SH-SY5Y (cell line): ENCODE results near the gene PDLIM7.

Experiments used
- GATA2 ChIP-seq: IDR thresholded peaks from 2 replicates; pipeline ENCODE4 v1.6.1; 2011; ENCODE audit warnings: mild to moderate bottlenecking, low read depth, low read length
- GATA3 ChIP-seq: IDR thresholded peaks from 2 replicates; pipeline ENCODE4 v1.6.1; 2011; ENCODE audit warnings: low read depth, mild to moderate bottlenecking, low read length, moderate library complexity

Gene PDLIM7

GRCh38 chr5:177456591-177456964 is 40.8 kb downstream of the PDLIM7 start:
- TF ChIP-seq GATA3 (no peak), GATA2 (no peak)

DNA sequence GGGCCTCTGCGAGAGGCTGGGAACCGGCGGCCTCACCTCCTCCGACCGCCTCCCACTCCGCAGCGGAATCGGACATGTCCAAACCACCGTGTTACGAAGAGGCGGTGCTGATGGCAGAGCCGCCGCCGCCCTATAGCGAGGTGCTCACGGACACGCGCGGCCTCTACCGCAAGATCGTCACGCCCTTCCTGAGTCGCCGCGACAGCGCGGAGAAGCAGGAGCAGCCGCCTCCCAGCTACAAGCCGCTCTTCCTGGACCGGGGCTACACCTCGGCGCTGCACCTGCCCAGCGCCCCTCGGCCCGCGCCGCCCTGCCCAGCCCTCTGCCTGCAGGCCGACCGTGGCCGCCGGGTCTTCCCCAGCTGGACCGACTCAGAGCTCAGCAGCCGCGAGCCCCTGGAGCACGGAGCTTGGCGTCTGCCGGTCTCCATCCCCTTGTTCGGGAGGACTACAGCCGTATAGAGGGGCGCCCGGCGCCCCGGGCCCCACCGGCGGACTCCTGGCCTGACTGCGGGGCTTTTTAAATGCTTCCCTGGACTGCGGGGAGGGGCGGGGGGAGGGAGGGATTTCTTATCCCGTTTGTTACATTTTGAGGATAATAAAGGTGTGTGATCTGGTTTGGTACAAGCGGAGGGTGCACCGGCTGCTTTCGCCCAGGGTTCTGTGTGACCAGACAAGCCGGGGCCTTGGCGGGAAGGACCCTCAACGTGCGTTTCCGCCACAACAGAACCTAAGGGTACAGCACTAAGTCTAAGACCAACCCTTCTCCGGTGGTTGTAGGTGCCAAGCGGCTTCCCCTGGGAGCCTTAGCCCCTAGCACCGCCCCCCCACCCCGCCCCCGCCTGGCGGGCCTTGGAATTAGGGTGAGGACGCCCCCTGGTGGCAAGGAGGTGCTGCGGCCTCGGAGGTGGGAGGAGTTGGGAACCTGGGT is 41.5 kb downstream of the PDLIM7 start:
- TF ChIP-seq GATA3 (no peak), GATA2 (no peak)

- TF ChIP-seq GATA2 = no peak
These were observed 42.3 kb downstream of the PDLIM7 start for GRCh38 chr5:177455036-177455660.

GRCh38 chr5:177454397-177455035 is 42.9 kb downstream of the PDLIM7 start:
- TF ChIP-seq GATA2 (no peak; the same call in 1 of the 2 replicates), GATA3 (no peak)

- TF ChIP-seq GATA2 = no peak
These were observed 43.5 kb downstream of the PDLIM7 start for GRCh38 chr5:177453852-177454396.

DNA sequence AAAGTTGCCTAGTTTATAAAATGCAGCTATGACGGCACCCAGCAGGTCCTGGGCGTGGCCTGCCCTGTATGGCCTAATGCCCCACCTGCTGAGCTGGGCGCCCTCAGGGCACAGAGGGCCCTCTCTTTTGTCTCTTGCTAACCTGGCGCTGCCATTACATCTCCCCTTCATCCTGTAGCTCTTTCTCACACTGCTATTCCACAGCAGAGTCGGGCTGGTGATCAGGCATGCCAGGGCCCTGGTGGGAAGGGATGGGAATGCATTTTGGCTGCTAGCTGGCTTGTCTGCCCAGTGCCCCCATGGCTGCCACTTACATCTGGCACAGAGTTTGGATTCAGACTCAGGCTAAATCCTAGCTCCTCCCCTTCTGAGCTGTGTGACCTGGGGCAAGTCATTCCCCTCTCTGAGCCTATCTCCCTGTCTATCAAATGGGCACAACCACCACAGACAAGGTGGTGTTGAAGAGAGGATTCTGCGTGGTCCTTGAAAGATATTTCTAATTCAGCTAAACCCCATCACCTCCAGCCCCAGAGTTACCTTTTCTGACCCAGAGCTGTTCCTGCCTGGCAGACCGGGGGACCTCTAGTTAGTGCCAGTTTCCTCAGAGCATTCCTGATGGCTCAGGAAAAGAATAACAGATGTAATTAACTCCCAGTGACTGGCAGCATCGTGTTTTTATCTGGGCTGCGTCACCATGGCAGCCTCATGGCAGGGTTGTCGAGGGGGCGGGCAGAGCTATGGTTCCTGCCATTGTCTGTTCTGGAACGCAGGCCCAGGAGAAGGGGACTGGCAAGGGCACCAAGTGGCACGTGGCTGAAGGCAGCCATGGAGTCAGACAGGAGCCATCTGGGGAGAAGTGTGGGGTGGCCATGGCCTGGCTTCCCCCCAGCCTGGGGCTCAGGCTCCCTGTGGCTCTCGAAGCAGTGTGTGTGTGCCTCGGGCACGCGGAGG is 44.4 kb downstream of the PDLIM7 start:
- TF ChIP-seq GATA3 (no peak), GATA2 (peak; percentile 30; the same call in 1 of the 2 replicates)

- TF ChIP-seq GATA2 (no peak), GATA3 (no peak)
These were observed 46.6 kb downstream of the PDLIM7 start for GRCh38 chr5:177450667-177451424.

DNA sequence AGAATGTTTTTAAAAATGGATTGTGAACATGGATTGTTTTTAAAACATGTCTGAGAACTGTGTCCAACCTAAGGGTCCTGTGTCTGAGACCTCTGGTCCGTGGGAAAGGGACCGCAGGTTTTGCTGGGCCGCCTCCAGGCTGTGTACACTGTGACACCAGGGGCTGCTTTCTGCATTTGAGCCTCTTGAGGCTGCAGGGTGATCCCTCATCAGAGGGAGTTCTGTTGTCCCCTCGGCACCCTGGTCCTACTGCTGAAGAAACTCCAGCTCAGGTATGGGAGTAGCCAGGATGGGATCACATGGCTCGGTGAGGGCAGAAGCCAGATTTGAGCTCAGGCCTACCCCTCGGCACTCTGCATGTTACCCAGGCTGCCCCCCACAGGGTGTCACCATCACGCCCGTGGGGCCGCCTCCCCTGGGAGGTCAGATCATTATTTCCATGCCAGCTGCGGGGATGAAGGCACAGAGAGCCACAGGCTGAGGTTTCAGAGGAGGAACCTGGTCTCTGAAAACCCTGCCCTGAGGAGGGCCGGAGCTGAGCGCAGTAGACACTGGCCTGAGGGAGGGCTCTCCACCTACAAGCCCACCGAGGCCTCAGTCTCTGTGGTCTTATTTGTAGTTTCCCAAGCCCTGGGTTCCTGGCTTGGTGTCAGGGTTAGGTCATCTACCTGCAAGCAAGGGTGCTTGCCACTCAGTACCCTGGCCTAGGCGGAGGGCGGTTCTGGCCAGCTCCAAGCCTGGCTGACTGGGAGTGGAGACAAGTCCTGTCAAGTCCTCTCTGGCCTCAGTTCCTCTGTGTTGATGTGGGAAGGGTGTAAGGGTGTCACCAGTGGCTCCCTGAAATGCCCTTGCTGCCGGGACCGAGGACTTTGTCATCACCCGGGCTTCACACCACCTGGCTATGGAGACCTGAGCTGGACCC is 48.0 kb downstream of the PDLIM7 start:
- TF ChIP-seq GATA3 (no peak), GATA2 (no peak)

GRCh38 chr5:177448244-177448950 is 49.0 kb downstream of the PDLIM7 start:
- TF ChIP-seq GATA2 (no peak), GATA3 (no peak)

- TF ChIP-seq GATA3 = no peak
- TF ChIP-seq GATA2 = no peak
These were observed 49.7 kb downstream of the PDLIM7 start for GRCh38 chr5:177447611-177448243.

DNA sequence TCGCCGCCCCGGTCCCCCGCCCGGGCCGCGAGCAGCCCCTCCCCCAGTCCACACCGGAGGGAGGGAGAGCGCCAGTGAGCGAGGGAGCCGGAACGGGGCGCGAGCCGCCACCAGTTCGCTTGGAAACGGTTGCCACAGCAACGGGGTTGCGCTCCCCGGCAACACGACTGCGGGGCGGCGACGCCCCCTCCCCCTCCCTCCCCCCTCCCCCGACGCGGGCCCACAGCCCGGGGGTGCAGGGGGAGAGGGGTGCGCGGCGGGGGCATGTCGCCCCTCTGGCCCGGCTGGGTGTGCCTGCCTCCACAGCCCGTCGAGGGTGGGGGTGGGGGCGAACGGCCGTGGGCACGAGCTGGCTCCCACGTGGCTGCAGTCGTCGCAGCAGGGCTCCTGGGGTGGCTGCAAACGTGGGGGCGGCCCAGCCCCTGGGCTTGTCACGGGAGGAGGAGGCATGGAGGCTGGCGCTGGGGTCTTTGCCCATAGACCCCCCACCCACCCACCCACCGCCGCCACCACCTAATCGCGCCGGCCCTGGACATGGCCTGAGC is 50.3 kb downstream of the PDLIM7 start:
- no peak for TF ChIP-seq GATA3
- no peak for TF ChIP-seq GATA2
